HFFc6 (cell line): ENCODE results near the gene F12. TPM values are rescaled to one million over a fixed set of nuclear protein-coding genes. Genes with fewer than 3 reads are reported as not detected.
A peak's percentile ranks its signal among the peaks of the same experiment; 100 is the strongest.

Source experiments
- DNase-seq: peaks from one replicate; pipeline ENCODE4 v3.0.0-alpha.2; 2018
- H3K27ac Mint-ChIP-seq: 2 replicates; pipeline ENCODE4 v1.8.0; 2020; ENCODE audit warnings: mild to moderate bottlenecking, mixed read lengths
- H3K27me3 Mint-ChIP-seq: 2 replicates; pipeline ENCODE4 v1.8.0; 2021; ENCODE audit warnings: mild to moderate bottlenecking, moderate library complexity, mixed read lengths; ENCODE audit not compliant: insufficient read depth
- H3K36me3 Mint-ChIP-seq: 2 replicates; pipeline ENCODE4 v1.8.0; 2021; ENCODE audit warnings: low read depth, mixed read lengths
- H3K4me1 Mint-ChIP-seq: 2 replicates; pipeline ENCODE4 v1.8.0; 2020; ENCODE audit warnings: low read depth, mixed read lengths
- H3K4me3 Mint-ChIP-seq: 2 replicates; pipeline ENCODE4 v1.8.0; 2020; ENCODE audit warnings: mild to moderate bottlenecking, moderate library complexity, mixed read lengths
- H3K9me3 Mint-ChIP-seq: 2 replicates; pipeline ENCODE4 v1.8.0; 2020; ENCODE audit warnings: mild to moderate bottlenecking, mixed read lengths
- total RNA-seq, 6 experiments: library from RNA; stranded (reverse); fragmentation: NEBNext Ultra II Directional; extraction: Animal tissue kit (Norgen Biotek cat#: 25700); gene quantifications; 2 replicates in 1 of 6; 3 replicates in 5 of 6; pipeline ENCODE4 v1.2.3, GENCODE V29; 2021
- TF ChIP-seq, protein P1 (sequence below): fragments of 200-600 bp; sonication (generic); IDR thresholded peaks from 2 replicates; pipeline ENCODE4 v1.5.0; 2021; ENCODE audit warnings: antibody characterized with exemption, mild to moderate bottlenecking

Gene F12
- total RNA-seq, 6 experiments from 2014 or later = 0.63 to 1.2 (median 0.87) TPM

- TF ChIP-seq, protein P1, sequence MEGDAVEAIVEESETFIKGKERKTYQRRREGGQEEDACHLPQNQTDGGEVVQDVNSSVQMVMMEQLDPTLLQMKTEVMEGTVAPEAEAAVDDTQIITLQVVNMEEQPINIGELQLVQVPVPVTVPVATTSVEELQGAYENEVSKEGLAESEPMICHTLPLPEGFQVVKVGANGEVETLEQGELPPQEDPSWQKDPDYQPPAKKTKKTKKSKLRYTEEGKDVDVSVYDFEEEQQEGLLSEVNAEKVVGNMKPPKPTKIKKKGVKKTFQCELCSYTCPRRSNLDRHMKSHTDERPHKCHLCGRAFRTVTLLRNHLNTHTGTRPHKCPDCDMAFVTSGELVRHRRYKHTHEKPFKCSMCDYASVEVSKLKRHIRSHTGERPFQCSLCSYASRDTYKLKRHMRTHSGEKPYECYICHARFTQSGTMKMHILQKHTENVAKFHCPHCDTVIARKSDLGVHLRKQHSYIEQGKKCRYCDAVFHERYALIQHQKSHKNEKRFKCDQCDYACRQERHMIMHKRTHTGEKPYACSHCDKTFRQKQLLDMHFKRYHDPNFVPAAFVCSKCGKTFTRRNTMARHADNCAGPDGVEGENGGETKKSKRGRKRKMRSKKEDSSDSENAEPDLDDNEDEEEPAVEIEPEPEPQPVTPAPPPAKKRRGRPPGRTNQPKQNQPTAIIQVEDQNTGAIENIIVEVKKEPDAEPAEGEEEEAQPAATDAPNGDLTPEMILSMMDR = peak; percentile 30; the same call in 1 of the 2 replicates
- H3K4me1 Mint-ChIP-seq = peaks cover 28% of the 10 kb centered on the region
- no peaks in the 10 kb centered on the region; the same call in 1 of the 2 replicates for H3K36me3 Mint-ChIP-seq
- H3K27me3 Mint-ChIP-seq = peaks cover 9% of the 10 kb centered on the region; the same call in 1 of the 2 replicates
- H3K9me3 Mint-ChIP-seq = no peaks in the 10 kb centered on the region
- peak overlapping the region; percentile 86 for H3K4me3 Mint-ChIP-seq
- no peak for DNase-seq
- H3K27ac Mint-ChIP-seq = no peak overlapping the region
Observed at GRCh38 chr5:177367323-177367848, 42.0 kb downstream of the F12 start.

- Mint-ChIP-seq H3K27ac (peak overlapping the region; percentile 89), H3K9me3 (no peaks in the 10 kb centered on the region), H3K27me3 (peaks cover 9% of the 10 kb centered on the region; the same call in 1 of the 2 replicates), H3K4me3 (peak overlapping the region; percentile 86), H3K36me3 (no peaks in the 10 kb centered on the region; the same call in 1 of the 2 replicates), H3K4me1 (peaks cover 28% of the 10 kb centered on the region)
- peak; percentile 73 for DNase-seq
- TF ChIP-seq, protein P1 = no peak
Observed at GRCh38 chr5:177366528-177367322, 42.6 kb downstream of the F12 start.

- Mint-ChIP-seq H3K27ac (peak overlapping the region; percentile 89), H3K4me3 (peak overlapping the region; percentile 86), H3K27me3 (peaks cover 9% of the 10 kb centered on the region), H3K4me1 (peaks cover 28% of the 10 kb centered on the region), H3K36me3 (no peaks in the 10 kb centered on the region; the same call in 1 of the 2 replicates), H3K9me3 (no peaks in the 10 kb centered on the region)
- DNase-seq = no peak
- TF ChIP-seq, protein P1 = no peak
Observed at GRCh38 chr5:177365845-177366527, 43.4 kb downstream of the F12 start.

- 0 out of 2 replicates have a peak overlapping the region, but pooled peaks have one; percentile 11 for H3K27ac Mint-ChIP-seq
- H3K9me3 Mint-ChIP-seq = no peaks in the 10 kb centered on the region
- DNase-seq = no peak
- H3K27me3 Mint-ChIP-seq = peaks cover 21% of the 10 kb centered on the region
- H3K36me3 Mint-ChIP-seq = no peaks in the 10 kb centered on the region; the same call in 1 of the 2 replicates
- TF ChIP-seq, protein P1 = no peak
- no peak overlapping the region; the same call in 1 of the 2 replicates for H3K4me3 Mint-ChIP-seq
- peaks cover 28% of the 10 kb centered on the region for H3K4me1 Mint-ChIP-seq
Observed at GRCh38 chr5:177364159-177364962, 45.0 kb downstream of the F12 start.

DNA sequence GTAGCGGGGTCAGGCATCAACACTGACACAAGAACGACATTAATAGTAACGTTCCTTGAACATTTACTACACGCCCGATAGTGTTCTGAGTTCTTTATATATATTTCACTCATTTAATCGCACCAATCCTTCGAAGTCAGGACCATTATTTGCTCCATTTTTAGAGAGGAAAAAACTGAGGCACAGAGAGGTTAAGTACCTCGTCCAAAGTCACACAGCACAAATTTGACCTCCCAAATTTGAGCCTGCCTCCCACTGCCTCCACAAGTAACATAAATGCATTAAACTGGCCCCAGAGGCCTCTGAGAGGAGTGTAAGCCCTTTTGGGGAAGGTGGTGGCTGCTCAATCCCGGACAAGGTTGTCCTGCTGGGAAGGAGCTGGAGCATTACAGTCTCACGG is 45.8 kb downstream of the F12 start:
- H3K27me3 Mint-ChIP-seq = peaks cover 20% of the 10 kb centered on the region
- H3K4me1 Mint-ChIP-seq = peaks cover 22% of the 10 kb centered on the region
- H3K36me3 Mint-ChIP-seq = no peaks in the 10 kb centered on the region
- H3K4me3 Mint-ChIP-seq = peak overlapping the region; percentile 74
- TF ChIP-seq, protein P1 = no peak
- no peak for DNase-seq
- no peak overlapping the region for H3K27ac Mint-ChIP-seq
- no peaks in the 10 kb centered on the region for H3K9me3 Mint-ChIP-seq
